ENCODE measurements around the gene PCNX3. TPM values are rescaled to one million over a fixed set of nuclear protein-coding genes. Genes with fewer than 3 reads are reported as not detected.

Gene PCNX3
- total and polyA plus RNA-seq, 7 experiments from 2014 or later, result 2.2 to 64.9 (median 54.9) TPM

DNA sequence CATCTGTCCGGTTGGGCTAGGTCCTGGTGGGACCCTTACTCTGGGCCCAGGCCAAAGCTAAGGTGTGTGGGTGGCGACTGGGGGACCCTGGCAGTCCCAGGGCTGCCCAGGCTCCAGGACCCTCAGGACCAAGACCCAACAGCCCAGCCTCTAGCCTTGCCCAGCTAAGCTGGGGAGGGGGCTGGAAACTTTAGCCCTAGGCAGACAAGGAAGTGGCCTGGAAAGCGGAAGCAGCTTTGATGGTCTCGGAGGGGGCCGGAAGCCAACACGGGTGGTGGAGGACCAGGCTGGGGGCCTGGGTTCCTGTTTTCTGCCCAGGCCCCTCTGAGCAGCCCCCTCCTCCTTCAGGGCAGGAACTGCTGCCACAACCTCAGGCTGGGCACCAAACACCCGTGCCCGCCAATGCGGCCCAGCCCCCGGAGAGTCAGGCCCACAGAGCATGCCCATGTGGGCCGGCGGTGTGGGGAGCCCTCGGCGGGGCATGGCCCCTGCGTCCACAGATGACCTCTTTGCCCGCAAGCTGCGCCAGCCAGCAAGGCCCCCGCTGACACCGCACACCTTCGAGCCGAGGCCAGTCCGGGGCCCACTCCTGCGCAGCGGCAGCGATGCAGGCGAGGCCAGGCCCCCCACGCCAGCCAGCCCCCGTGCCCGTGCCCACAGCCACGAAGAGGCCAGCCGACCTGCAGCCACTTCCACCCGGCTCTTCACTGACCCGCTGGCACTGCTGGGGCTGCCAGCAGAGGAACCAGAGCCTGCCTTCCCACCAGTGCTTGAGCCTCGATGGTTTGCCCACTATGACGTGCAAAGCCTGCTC lies 25.1 kb downstream of the PCNX3 start:
- Histone ChIP-seq H3K27ac (ENCODE audit: low read depth, low read length) (peak overlapping the region; percentile 97), H3K4me1 (ENCODE audit: control insufficient read depth in 2 of 2, insufficient read depth in 2 of 2, low read length in 2 of 2) (peaks cover 54 to 62% of the 10 kb centered on the region in 2 donors), H3K4me3 (ENCODE audit: low read length) (peak overlapping the region; percentile 90), H3K27me3 (ENCODE audit: control insufficient read depth in 2 of 2, insufficient read depth in 2 of 2, low read length in 2 of 2) (no peaks in the 10 kb centered on the region), H3K9me3 (ENCODE audit: control insufficient read depth in 2 of 3, low read length in 3 of 3) (no peaks in the 10 kb centered on the region), H3K36me3 (ENCODE audit: control insufficient read depth in 2 of 3, insufficient read depth in 3 of 3, low read length in 3 of 3) (peaks cover 16 to 68% (median 17%) of the 10 kb centered on the region in 3 experiments)
- Mint-ChIP-seq H3K36me3 (peaks cover 0 to 42% (median 4%) of the 10 kb centered on the region in 5 donors), H3K4me1 (peaks cover 31 to 59% (median 56%) of the 10 kb centered on the region in 7 donors), H3K27ac (peak overlapping the region; percentile 76 to 100 (median 97)), H3K9me3 (peaks cover 0 to 2% (median 0%) of the 10 kb centered on the region in 11 donors), H3K4me3 (peak overlapping the region; percentile 89 to 99 (median 95)), H3K27me3 (no peaks in the 10 kb centered on the region)
- intact Hi-C loops (cut with micrococcal nuclease), result loop anchor here in 1 of 2 donors (1.0 kb wide), 1 partner anchor 233 kb away; no protein-coding TSS in a partner anchor
- CTCF ChIA-PET, result interaction anchor here (0.6 to 1.2 kb wide), 4 partner anchors 9 to 71 kb away, joined by 3 to 5 read pairs (median 3); partner anchors contain the start of gene KAT5
- DNase-seq (peak in 7 of 9 donors; percentile 38 to 46 (median 45)), ATAC-seq (peak; percentile 11)
- POLR2A ChIA-PET, result interaction anchor here (0.7 to 10.4 kb wide), 17 partner anchors 10 to 1637 kb away, joined by 3 to 227 read pairs (median 5); partner anchors contain the start of genes CCDC85B, FAM89B, MALAT1 and PCNX3

- ATAC-seq, result no peak
- peaks cover 16 to 68% (median 22%) of the 10 kb centered on the region in 3 experiments for H3K36me3 ChIP-seq (ENCODE audit: control insufficient read depth in 2 of 3, insufficient read depth in 3 of 3, low read length in 3 of 3)
- no peak for DNase-seq
- Mint-ChIP-seq H3K4me3 (peak overlapping the region; percentile 73 to 99 (median 91)), H3K36me3 (peaks cover 0 to 42% (median 4%) of the 10 kb centered on the region in 5 donors), H3K27ac (peak overlapping the region; percentile 73 to 97 (median 91)), H3K27me3 (no peaks in the 10 kb centered on the region), H3K9me3 (peaks cover 0 to 2% (median 0%) of the 10 kb centered on the region in 11 donors), H3K4me1 (peaks cover 31 to 59% (median 56%) of the 10 kb centered on the region in 7 donors)
- ChIA-PET POLR2A (interaction anchor here (0.7 to 10.4 kb wide), 7 partner anchors 13 to 155 kb away, joined by 3 to 227 read pairs (median 5); partner anchors contain the start of genes FAM89B, PCNX3 and RELA), CTCF (interaction anchor here (1.1 to 1.2 kb wide), 2 partner anchors 15 to 70 kb away, joined by 3 to 5 read pairs; partner anchors contain the start of gene KAT5)
- intact Hi-C loops (cut with micrococcal nuclease), result no loop called here
- H3K4me1 ChIP-seq (ENCODE audit: control insufficient read depth in 2 of 2, insufficient read depth in 2 of 2, low read length in 2 of 2), result peaks cover 54 to 62% of the 10 kb centered on the region in 2 donors
- no peaks in the 10 kb centered on the region for H3K27me3 ChIP-seq (ENCODE audit: control insufficient read depth in 2 of 2, insufficient read depth in 2 of 2, low read length in 2 of 2)
- peak overlapping the region; percentile 97 for H3K27ac ChIP-seq (ENCODE audit: low read depth, low read length)
- no peaks in the 10 kb centered on the region for H3K9me3 ChIP-seq (ENCODE audit: control insufficient read depth in 2 of 3, low read length in 3 of 3)
- peak overlapping the region; percentile 90 for H3K4me3 ChIP-seq (ENCODE audit: low read length)
Measured at GRCh38 chr11:65641297-65642013, 25.9 kb downstream of the PCNX3 start.

DNA sequence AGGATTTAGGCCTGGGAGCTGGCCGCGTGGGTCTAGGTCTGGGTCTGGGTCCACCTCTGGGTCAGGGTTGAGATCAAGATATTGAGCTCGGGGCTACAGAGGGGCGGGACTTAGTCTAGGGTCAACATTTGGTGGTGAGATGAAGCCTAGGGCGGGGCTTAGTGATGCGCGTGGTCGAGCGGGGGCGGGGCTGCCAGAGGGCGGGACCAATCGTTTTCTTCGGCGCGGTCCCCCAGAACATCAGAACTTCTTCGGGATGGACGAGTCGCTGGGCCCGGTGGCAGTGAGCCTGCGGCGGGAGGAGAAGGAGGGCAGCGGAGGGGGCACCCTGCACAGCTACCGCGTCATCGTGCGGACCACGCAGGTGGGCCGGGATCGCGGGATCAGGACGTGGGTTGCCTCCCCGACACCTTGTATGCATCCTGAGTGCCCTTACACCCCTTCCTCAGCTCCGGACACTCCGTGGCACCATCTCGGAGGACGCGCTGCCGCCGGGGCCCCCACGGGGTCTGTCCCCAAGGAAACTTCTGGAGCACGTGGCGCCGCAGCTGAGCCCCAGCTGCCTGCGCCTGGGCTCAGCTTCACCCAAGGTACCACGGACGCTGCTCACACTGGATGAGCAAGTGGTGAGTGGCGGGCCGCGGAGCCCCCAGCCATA lies 26.6 kb downstream of the PCNX3 start:
- H3K27me3 Mint-ChIP-seq, result no peaks in the 10 kb centered on the region
- ATAC-seq (no peak), DNase-seq (no peak)
- ChIA-PET POLR2A (interaction anchor here (0.5 to 10.4 kb wide), 11 partner anchors 12 to 216 kb away, joined by 3 to 227 read pairs (median 4); partner anchors contain the start of genes FAM89B, PCNX3 and RELA), CTCF (interaction anchor here (1.1 kb wide), 1 partner anchor 10 kb away, joined by 4 read pairs; no protein-coding TSS in a partner anchor)
- Histone ChIP-seq H3K4me1 (ENCODE audit: control insufficient read depth in 2 of 2, insufficient read depth in 2 of 2, low read length in 2 of 2) (peaks cover 51 to 59% of the 10 kb centered on the region in 2 donors), H3K27ac (ENCODE audit: low read depth, low read length) (peak overlapping the region; percentile 97), H3K4me3 (ENCODE audit: low read length) (peak overlapping the region; percentile 90), H3K36me3 (ENCODE audit: control insufficient read depth in 2 of 3, insufficient read depth in 3 of 3, low read length in 3 of 3) (peaks cover 16 to 66% (median 22%) of the 10 kb centered on the region in 3 experiments), H3K27me3 (ENCODE audit: control insufficient read depth in 2 of 2, insufficient read depth in 2 of 2, low read length in 2 of 2) (no peaks in the 10 kb centered on the region), H3K9me3 (ENCODE audit: control insufficient read depth in 2 of 3, low read length in 3 of 3) (no peaks in the 10 kb centered on the region)
- H3K36me3 Mint-ChIP-seq, result peaks cover 0 to 39% (median 4%) of the 10 kb centered on the region in 5 donors
- H3K9me3 Mint-ChIP-seq, result peaks cover 0 to 2% (median 0%) of the 10 kb centered on the region in 11 donors
- H3K4me3 Mint-ChIP-seq, result peak overlapping the region; percentile 73 to 99 (median 91)
- peaks cover 29 to 55% (median 52%) of the 10 kb centered on the region in 7 donors for H3K4me1 Mint-ChIP-seq
- intact Hi-C loops (cut with micrococcal nuclease), result no loop called here
- H3K27ac Mint-ChIP-seq, result peak overlapping the region; percentile 73 to 97 (median 91)

DNA sequence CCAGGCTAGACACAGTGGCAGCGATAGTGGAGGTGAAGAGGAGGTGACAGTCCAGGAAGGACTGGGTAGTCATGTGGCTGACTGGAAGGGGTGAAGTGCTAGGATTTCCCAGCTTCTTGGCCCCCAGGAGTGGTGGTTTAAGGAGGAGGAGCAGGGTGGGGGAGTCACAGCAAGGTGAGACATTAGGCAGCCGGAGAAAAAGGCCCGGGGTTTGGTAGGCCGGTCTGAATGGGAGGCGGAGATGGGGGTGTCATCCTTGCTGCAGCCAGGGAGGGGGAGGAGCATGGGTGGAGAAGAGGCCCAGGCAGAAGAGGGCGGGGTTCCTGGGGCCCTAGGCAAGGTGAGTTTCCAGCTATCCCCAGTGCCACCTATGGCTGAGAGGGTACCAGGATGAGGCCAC lies 28.4 kb downstream of the PCNX3 start:
- H3K36me3 Mint-ChIP-seq, result peaks cover 0 to 36% (median 10%) of the 10 kb centered on the region in 5 donors
- ChIA-PET POLR2A (interaction anchor here (0.7 to 10.4 kb wide), 2 partner anchors 10 to 27 kb away, joined by 3 to 227 read pairs; no protein-coding TSS in a partner anchor), CTCF (no interaction called here)
- DNase-seq, result no peak
- H3K9me3 Mint-ChIP-seq, result peaks cover 0 to 2% (median 0%) of the 10 kb centered on the region in 11 donors
- no peak for ATAC-seq
- peaks cover 21 to 74% (median 34%) of the 10 kb centered on the region in 3 experiments for H3K36me3 ChIP-seq (ENCODE audit: control insufficient read depth in 2 of 3, insufficient read depth in 3 of 3, low read length in 3 of 3)
- H3K27me3 ChIP-seq (ENCODE audit: control insufficient read depth in 2 of 2, insufficient read depth in 2 of 2, low read length in 2 of 2), result no peaks in the 10 kb centered on the region
- intact Hi-C loops (cut with micrococcal nuclease), result no loop called here
- H3K9me3 ChIP-seq (ENCODE audit: control insufficient read depth in 2 of 3, low read length in 3 of 3), result no peaks in the 10 kb centered on the region
- H3K4me1 Mint-ChIP-seq, result peaks cover 19 to 45% (median 40%) of the 10 kb centered on the region in 7 donors
- H3K27ac ChIP-seq (ENCODE audit: low read depth, low read length), result peak overlapping the region; percentile 52
- H3K4me3 ChIP-seq (ENCODE audit: low read length), result no peak overlapping the region
- no peaks in the 10 kb centered on the region for H3K27me3 Mint-ChIP-seq
- H3K4me1 ChIP-seq (ENCODE audit: control insufficient read depth in 2 of 2, insufficient read depth in 2 of 2, low read length in 2 of 2), result peaks cover 41 to 49% of the 10 kb centered on the region in 2 donors
- H3K27ac Mint-ChIP-seq, result peak overlapping the region; percentile 40 to 91 (median 87)
- peak overlapping the region in 5 of 10 donors; percentile 40 to 97 (median 41) for H3K4me3 Mint-ChIP-seq

GRCh38 chr11:65644837-65645236 lies 29.3 kb downstream of the PCNX3 start:
- Histone ChIP-seq H3K36me3 (ENCODE audit: control insufficient read depth in 2 of 3, insufficient read depth in 3 of 3, low read length in 3 of 3) (peaks cover 27 to 82% (median 38%) of the 10 kb centered on the region in 3 experiments), H3K9me3 (ENCODE audit: control insufficient read depth in 2 of 3, low read length in 3 of 3) (no peaks in the 10 kb centered on the region), H3K4me1 (ENCODE audit: control insufficient read depth in 2 of 2, insufficient read depth in 2 of 2, low read length in 2 of 2) (peaks cover 35 to 42% of the 10 kb centered on the region in 2 donors), H3K27ac (ENCODE audit: low read depth, low read length) (peak overlapping the region; percentile 52), H3K4me3 (ENCODE audit: low read length) (no peak overlapping the region), H3K27me3 (ENCODE audit: control insufficient read depth in 2 of 2, insufficient read depth in 2 of 2, low read length in 2 of 2) (no peaks in the 10 kb centered on the region)
- H3K36me3 Mint-ChIP-seq, result peaks cover 0 to 31% (median 10%) of the 10 kb centered on the region in 5 donors
- peak overlapping the region in 4 of 9 donors; percentile 44 to 88 (median 72) for H3K27ac Mint-ChIP-seq
- no peak overlapping the region for H3K4me3 Mint-ChIP-seq
- peaks cover 0 to 2% (median 0%) of the 10 kb centered on the region in 11 donors for H3K9me3 Mint-ChIP-seq
- H3K4me1 Mint-ChIP-seq, result peaks cover 11 to 38% (median 33%) of the 10 kb centered on the region in 7 donors
- H3K27me3 Mint-ChIP-seq, result no peaks in the 10 kb centered on the region
- no peak for DNase-seq
- ChIA-PET POLR2A (interaction anchor here (0.7 to 10.4 kb wide), 3 partner anchors 9 to 11 kb away, joined by 4 to 227 read pairs (median 7); no protein-coding TSS in a partner anchor), CTCF (no interaction called here)
- intact Hi-C loops (cut with micrococcal nuclease), result no loop called here
- no peak for ATAC-seq
